Stimulated activated naive CD4-positive, alpha-beta T cell treated with Interleukin-2 at 50 U/mL for 16 hours (primary cell): ENCODE results near the gene DNASE2.
"Not testable (repeated sequence)": the region's sequence is repeated elsewhere in the genome, so short reads cannot be mapped to it uniquely, and the experiment has no call there.

Experiments used
- DNase-seq: peaks from one replicate; lab custom pipeline; 2025; lab: John Stamatoyannopoulos, UW

DNASE2 gene, protein sequence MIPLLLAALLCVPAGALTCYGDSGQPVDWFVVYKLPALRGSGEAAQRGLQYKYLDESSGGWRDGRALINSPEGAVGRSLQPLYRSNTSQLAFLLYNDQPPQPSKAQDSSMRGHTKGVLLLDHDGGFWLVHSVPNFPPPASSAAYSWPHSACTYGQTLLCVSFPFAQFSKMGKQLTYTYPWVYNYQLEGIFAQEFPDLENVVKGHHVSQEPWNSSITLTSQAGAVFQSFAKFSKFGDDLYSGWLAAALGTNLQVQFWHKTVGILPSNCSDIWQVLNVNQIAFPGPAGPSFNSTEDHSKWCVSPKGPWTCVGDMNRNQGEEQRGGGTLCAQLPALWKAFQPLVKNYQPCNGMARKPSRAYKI

GRCh38 chr19:12881172-12881808, at the start of gene DNASE2:
DNASE2 (minus strand) TSS chr19:12881449; CDS start chr19:12881375, 74 bp downstream.
- peak; percentile 87 for DNase-seq

DNA sequence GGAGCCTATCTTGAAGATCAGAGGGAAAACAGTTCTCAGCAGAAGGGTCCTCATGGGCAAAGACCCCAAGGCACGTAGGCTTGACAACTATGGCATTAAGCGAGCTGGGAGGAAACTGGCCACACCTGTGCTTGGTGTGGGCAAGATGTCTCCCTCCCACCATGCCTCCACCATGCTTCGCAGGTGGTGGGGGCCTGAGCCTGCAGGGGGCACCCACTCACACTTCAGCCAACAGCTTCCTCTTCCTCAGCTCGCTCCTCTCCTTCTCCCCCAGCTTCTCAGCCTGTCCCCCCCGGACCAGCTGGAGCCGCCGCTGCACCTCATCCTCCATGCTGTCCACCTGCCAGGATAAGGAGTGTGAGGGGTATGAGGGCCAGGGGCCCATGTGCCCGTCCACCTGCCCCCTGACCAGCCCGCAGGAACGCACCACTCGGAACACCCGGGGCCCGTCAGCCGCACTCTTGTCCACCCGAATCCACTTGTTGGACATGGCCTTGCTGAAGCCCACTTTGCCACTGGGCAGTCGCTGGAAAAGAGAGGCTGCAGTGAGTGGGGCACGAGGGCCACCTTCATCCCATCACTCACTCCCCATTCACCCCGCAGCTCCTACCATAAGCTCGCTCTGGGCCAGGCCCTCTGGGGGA, 48.9 kb upstream of the DNASE2 start:
- DNase-seq, result no peak

- no peak for DNase-seq
Measured at GRCh38 chr19:12924621-12925310, 43.5 kb upstream of the DNASE2 start.

- no peak for DNase-seq
Measured at GRCh38 chr19:12922959-12923358, 41.7 kb upstream of the DNASE2 start.

- no peak for DNase-seq
Measured at GRCh38 chr19:12921047-12921446, 39.8 kb upstream of the DNASE2 start.

GRCh38 chr19:12918253-12918652, 37.0 kb upstream of the DNASE2 start:
- DNase-seq, result no peak

- DNase-seq, result not testable (repeated sequence)
Measured at GRCh38 chr19:12915860-12916259, 34.6 kb upstream of the DNASE2 start.

DNA sequence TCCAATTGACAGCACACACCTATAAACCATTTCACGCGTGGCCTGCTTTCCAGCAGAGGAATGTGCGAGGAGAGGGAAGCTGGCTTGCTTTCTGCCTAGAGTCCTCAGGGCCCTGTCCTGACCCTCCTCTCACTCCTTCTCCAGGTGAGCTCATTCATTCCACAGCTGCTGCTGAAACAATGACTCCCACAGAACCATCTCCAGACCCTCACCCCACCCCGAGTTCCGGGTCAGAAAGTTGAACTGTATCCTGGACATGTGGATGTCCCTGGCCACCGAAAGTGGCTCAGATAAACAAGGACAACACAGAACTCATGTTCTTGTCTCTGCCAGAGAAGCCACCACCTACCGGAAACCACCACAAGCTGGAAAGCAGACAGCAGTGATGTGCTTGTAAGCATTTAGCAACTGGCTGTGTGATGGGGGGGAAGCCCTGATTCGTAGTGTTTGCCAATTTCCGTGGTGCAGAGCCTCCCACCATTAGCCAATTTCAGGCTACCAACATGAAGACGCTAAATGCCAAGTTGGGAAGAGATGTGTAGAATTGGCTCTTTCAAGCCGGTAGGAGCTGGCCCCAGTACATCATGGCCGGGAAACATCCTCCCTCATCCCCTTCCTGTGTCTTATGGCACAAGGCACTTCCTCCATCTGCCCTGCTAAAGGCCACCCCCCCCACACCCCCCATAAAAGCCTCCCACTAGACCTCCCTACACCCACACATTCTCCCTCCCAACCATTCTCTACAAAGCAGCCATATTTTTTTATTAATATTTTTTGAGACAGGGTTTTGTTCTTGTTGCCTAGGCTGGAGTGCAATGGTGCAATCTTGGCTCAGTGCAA, 32.8 kb upstream of the DNASE2 start:
- peak; percentile 15 for DNase-seq

- DNase-seq, result no peak
Measured at GRCh38 chr19:12913011-12913561, 31.8 kb upstream of the DNASE2 start.

- DNase-seq, result no peak
Measured at GRCh38 chr19:12912571-12912970, 31.3 kb upstream of the DNASE2 start.

DNA sequence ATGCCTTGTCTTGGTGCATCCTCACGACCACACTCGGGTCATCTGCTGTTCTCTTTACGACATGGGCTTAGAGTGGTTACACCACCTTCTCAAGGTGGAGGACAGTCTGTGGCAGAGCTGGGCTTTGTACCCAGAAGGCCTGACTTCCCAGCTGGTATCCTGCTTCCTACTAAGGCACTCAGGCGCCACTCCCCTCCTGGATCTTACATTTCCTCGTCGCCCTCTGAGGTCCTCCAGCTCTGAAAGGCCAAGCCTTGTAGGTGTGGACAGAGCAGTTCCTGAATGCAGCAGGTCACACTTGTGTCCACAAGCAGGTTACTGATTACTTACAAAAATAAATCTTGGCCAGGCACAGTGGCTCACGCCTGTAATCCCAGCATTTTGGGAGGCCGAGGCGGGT, 25.9 kb upstream of the DNASE2 start:
- no peak for DNase-seq

- no peak for DNase-seq
Measured at GRCh38 chr19:12899891-12900518, 18.8 kb upstream of the DNASE2 start.

DNA sequence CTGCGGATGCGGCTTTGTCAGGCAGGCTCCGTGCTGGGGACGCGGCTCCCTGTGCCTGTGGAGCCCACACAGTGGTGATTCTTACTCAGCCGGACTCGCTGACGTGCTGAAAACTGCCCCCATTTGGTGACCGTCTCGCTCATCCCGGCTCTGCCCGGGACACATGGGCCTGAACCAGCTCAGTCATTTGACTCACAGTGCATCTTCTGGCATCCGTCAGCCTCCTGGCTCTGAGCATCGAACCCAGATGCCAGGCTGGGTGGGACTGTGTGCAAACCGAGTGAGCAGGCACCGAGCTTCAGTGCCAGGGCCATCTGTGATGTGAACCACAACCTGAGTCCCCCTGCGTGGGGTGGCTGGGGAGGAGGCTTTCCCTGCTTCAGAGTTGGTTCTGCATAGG, 15.2 kb upstream of the DNASE2 start:
- DNase-seq, result no peak

DNA sequence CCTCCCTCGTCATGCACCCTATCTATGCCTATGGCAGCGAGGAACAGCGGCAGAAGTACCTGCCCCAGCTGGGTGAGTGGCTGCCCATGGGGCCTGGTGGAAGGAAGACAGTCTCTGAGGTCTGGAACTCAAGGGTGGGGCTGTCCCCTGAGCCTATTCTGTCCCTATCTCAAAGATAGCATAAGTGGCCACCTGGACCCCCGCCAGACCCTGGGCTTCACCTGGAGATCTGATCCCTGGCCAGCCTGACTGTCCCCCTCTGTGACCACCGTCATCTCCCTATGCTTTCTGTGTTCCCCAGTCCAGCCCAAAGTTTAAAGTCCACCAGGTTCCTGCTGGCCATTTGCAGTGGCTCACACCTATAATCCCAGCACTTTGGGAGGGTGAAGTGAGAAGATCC, 12.3 kb upstream of the DNASE2 start:
- no peak for DNase-seq

DNA sequence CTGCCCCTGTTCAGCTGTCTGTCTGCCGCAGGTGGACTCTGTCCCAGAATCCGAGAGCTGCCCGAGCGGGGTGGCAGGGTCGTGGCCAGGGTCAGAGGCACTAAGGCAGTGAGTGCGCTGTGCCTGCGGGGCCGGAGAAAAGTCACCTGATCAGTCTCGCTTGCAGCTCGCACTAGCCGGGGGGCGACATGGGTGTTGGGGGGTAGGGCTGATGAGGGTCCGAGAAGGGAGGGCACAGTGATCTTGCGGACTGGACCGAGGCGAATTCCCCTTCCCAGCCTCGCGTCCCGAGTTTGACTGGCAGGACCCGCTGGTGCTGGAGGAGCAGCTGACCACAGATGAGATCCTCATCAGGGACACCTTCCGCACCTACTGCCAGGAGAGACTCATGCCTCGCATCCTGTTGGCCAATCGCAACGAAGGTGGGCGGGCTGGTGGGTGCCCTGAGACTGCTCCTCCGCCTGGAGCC, 10.3 kb upstream of the DNASE2 start:
- no peak for DNase-seq

DNA sequence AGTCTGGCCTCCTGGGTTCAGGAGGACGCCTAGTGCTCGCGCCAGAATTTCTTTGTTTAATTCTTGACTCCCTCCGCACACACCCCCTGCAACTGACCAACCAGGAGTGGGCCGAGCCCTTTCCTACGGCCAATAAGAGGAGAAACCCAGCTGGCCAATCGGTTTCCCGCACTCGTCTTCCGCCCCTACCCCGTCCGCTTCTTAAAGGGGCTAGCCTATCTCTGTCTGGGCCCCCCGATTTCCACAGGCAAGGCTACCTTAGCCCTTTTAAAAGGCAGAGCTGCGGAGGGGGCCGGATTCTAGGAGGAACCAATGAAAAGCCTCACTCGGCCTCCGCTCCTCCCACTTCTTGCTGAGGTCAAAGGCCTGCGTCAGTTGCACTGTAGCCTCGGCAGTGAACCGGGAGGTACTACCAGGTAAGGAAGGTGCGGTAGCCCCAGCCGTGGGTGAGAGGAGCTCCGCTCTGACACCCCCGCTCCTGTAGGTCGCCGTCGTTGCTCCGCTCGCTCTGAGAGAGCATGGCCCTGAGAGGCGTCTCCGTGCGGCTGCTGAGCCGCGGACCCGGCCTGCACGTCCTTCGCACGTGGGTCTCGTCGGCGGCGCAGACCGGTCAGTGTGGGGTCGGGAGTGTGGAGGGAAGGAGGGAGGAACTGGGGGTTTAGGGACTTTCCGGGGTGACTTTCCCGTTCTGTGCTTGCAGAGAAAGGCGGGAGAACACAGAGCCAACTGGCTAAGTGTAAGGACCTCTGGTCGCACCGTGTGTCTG, 9.7 kb upstream of the DNASE2 start, which contains the start of gene GCDH:
Gene GCDH, plus strand, starts transcription at position 374 of the 766 bp plus-strand sequence. Its CDS starts 145 bp downstream, at position 519.
- DNase-seq, result peak; percentile 98

DNA sequence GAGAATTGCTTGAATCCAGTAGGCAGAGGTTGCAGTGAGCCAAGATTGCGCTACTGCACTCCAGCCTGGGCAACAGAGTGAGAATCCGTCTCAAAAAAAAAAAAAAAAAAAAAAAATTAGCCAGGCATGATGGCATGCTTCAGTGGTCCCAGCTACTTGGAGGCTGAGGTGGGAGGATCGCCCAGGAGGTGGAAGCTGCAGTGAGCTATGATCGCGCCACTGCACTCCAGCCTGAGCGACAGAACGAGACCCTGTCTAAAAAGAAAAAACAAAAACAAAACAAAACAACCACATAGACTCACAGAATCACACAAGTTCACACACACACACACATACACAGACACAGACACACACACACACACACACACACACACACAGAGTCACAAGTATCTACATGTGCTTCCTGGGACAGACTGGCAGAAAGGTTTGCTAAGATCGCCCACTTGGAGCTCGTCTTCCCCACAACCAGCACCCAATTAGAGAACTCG, 9.1 kb upstream of the DNASE2 start:
- DNase-seq, result not testable (repeated sequence)

DNA sequence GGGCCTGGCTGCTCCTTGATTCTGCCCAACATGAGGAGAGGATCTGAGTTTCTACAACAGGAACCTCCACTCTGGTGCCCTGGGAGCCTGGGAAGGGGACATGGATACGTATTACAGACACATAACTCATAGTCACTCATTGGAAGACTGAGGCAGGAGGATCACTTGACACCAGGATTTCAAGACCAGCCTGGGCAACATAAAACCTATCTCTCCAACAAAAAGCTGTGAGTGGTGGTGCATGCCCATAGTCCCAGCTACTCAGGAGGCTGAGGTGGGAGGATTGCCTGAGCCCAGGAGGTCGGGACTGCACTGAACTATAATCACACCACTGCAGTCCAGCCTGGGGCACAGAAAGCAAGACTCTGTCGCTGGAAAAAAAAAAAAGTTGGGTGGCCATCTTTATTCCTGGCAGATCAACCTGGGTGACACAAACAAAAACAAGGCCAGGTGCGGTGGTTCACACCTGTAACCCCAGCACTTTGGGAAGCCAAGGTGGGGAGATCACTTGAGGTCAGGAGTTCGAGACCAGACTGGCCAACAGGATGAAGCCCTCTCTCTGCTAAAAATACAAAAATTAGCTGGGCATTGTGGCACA, 6.9 kb upstream of the DNASE2 start:
- DNase-seq, result no peak
